Left ventricle myocardium inferior (tissue), 1 donor: ENCODE data around the gene CCNQ. TPM values are rescaled to one million over a fixed set of nuclear protein-coding genes. Genes with fewer than 3 reads are reported as not detected.

Experiments
- DNase-seq: peaks from one replicate; pipeline ENCODE4 v3.0.0-alpha.2; 2020
- H3K27ac ChIP-seq: fragments of 200-600 bp; replicated peaks from 2 replicates; pipeline ENCODE4 v1.8.0; 2021
- H3K27me3 ChIP-seq: fragments of 200-600 bp; 2 replicates; pipeline ENCODE4 v1.8.0; 2021; ENCODE audit warnings: low read depth
- H3K36me3 ChIP-seq: fragments of 200-600 bp; 2 replicates; pipeline ENCODE4 v1.8.0; 2021
- H3K4me1 ChIP-seq: fragments of 200-600 bp; 2 replicates; pipeline ENCODE4 v1.8.0; 2021
- H3K4me3 ChIP-seq: fragments of 200-600 bp; 2 replicates; pipeline ENCODE4 v1.8.0; 2021; ENCODE audit warnings: mild to moderate bottlenecking, moderate library complexity
- H3K9me3 ChIP-seq: fragments of 200-600 bp; replicated peaks from 2 replicates; pipeline ENCODE4 v1.8.0; 2021
- CTCF ChIP-seq: fragments of 200-600 bp; IDR thresholded peaks from 2 replicates; pipeline ENCODE4 v1.8.0; 2021; ENCODE audit warnings: antibody characterized with exemption, mild to moderate bottlenecking, borderline replicate concordance
- intact Hi-C: fragments of 100-400 bp; cut with micrococcal nuclease; formaldehyde crosslinking; loops from one replicate; pipeline ENCODE4 v1.11.0; 2022
- total RNA-seq: library from RNA; stranded (reverse); fragmentation: NEBNext Ultra II Directional; extraction: Animal tissue kit (Norgen Biotek cat#: 25700); gene quantifications from one replicate; pipeline ENCODE4 v1.2.1, GENCODE V29; 2021
- donor health status: DM: no; HTN: yes; CAD: no; lungs with severe emphysema.

Gene CCNQ
- total RNA-seq, 1 donor from 2014 or later = 39.3 TPM

- no peaks in the 10 kb centered on the region for H3K4me1 ChIP-seq
- H3K27ac ChIP-seq = no peak overlapping the region
- no peak for DNase-seq
- intact Hi-C loops = no loop called here
- peaks cover 4% of the 10 kb centered on the region for H3K27me3 ChIP-seq
- no peaks in the 10 kb centered on the region for H3K9me3 ChIP-seq
- H3K36me3 ChIP-seq = no peaks in the 10 kb centered on the region
- no peak for TF ChIP-seq CTCF
- no peak overlapping the region for H3K4me3 ChIP-seq
Observed at GRCh38 chrX:153623310-153624029, 24.5 kb upstream of the CCNQ start.

DNA sequence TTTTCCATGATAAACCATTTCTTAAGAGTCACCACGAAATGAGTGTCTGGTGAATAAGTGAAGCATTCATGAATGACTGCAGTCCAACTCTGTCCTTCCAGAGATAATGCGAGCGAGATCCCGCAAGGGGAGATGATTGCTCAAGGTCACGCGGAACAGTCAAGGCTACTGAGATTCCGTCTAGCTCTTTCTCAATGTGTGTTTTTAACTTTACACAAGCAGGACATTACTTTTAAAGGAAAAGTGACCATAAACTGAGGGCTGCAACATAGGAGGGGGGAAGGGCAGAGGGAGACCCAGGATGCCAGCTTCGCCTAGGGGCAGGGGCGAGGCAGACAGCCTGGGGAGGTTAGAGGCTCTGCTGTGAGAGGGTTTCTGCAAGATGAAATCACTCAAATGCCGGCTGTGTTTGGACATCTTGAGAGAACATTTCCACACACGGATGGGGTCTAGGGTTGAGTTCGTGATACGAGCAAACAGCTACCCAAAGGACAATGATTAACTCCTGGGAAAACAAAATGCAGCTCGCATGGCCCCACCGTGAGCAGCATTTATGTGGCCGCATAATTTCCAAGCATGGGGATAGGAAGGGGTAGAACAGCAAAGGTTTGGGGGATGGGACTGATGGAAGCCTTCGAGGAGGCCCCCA lies 23.8 kb upstream of the CCNQ start:
- TF ChIP-seq CTCF = no peak
- Histone ChIP-seq H3K27me3 (peaks cover 4% of the 10 kb centered on the region), H3K27ac (no peak overlapping the region), H3K4me1 (no peaks in the 10 kb centered on the region), H3K9me3 (no peaks in the 10 kb centered on the region), H3K4me3 (no peak overlapping the region), H3K36me3 (no peaks in the 10 kb centered on the region)
- no peak for DNase-seq
- intact Hi-C loops = no loop called here

DNA sequence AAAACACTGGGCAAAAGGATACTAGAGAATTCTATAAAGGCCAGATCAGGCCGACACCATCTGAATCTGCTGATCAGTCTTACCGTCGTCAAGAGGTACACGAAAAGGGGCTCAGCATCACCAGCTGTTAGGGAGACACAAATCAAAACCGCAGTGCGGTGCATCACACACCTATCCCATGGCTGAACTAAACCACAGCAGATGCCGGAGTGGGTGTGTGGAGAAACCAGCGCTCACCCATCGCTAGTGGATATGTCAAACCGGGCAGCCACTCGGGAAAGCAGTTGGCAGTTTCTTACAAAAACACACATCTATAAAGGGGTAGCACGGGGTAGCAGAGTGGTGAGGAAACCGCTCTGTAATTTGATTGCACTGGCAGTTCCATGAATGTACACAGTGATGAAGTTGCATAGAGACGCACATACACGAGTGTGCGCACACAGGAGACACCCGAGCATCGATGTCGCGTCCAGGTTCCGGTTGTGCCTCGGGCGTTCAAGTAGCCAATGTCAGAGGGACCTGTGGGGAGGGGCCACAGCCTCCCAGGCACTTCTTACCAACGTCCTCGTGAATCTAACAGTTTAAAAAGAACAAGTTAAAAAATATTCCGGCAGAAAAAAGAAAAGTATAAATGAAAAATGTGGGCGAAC lies 23.1 kb upstream of the CCNQ start:
- TF ChIP-seq CTCF = no peak
- DNase-seq = no peak
- Histone ChIP-seq H3K27ac (no peak overlapping the region), H3K4me1 (no peaks in the 10 kb centered on the region), H3K9me3 (no peaks in the 10 kb centered on the region), H3K27me3 (peaks cover 7% of the 10 kb centered on the region), H3K36me3 (no peaks in the 10 kb centered on the region), H3K4me3 (no peak overlapping the region)
- intact Hi-C loops = no loop called here

- Histone ChIP-seq H3K27ac (no peak overlapping the region), H3K4me1 (no peaks in the 10 kb centered on the region), H3K9me3 (no peaks in the 10 kb centered on the region), H3K36me3 (no peaks in the 10 kb centered on the region), H3K4me3 (no peak overlapping the region), H3K27me3 (peaks cover 8% of the 10 kb centered on the region)
- no peak for DNase-seq
- intact Hi-C loops = no loop called here
- no peak for TF ChIP-seq CTCF
Observed at GRCh38 chrX:153620576-153620975, 21.6 kb upstream of the CCNQ start.

DNA sequence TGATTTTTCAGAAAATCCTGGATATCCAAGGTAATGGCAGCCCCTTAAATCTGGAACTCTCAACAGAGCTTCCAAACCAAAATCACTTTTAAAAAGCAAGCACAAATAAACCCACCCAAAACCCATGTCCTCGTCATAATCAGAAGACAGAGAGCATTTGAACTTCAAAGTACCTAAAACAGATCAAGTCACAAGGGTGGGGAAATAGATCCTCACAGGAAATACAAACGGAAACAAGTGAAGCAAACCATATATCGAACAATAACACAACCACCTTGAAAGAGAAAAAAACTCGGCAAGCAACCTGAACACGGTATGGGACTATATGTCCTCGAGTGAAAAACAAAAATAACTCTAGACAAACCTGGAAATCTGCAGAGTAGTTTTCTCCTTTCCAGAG lies 15.9 kb upstream of the CCNQ start:
- no peak for TF ChIP-seq CTCF
- no peaks in the 10 kb centered on the region for H3K36me3 ChIP-seq
- peaks cover 10% of the 10 kb centered on the region for H3K4me1 ChIP-seq
- no peak overlapping the region for H3K27ac ChIP-seq
- intact Hi-C loops = no loop called here
- no peak for DNase-seq
- H3K9me3 ChIP-seq = no peaks in the 10 kb centered on the region
- H3K4me3 ChIP-seq = no peak overlapping the region
- peaks cover 9% of the 10 kb centered on the region for H3K27me3 ChIP-seq
